H1 (cell line): ENCODE measurements around the gene AKT1S1. TPM values are rescaled to one million over a fixed set of nuclear protein-coding genes. Genes with fewer than 3 reads are reported as not detected.
A peak's percentile ranks its signal among the peaks of the same experiment; 100 is the strongest.

Experiments used
- ASH2L ChIP-seq: fragments of 200-600, 300-600 bp; sonication (generic); IDR thresholded peaks from one replicate; pipeline ENCODE4 v1.7.1; 2017; ENCODE audit warnings: low read length
- CBX8 ChIP-seq: fragments of 300-800, 300-1000 bp; sonication (generic); IDR thresholded peaks from 2 replicates; pipeline ENCODE4 v1.7.1; 2016; ENCODE audit warnings: low read depth, low read length, borderline replicate concordance
- CREB1 ChIP-seq: IDR thresholded peaks from 2 replicates; pipeline ENCODE4 v1.6.1; 2012; ENCODE audit warnings: inconsistent platforms
- CTBP2 ChIP-seq: IDR thresholded peaks from 2 replicates; pipeline ENCODE4 v1.7.0; 2011; ENCODE audit warnings: borderline replicate concordance, mild to moderate bottlenecking, moderate library complexity, mixed read lengths, low read length; ENCODE audit not compliant: insufficient read depth, insufficient read length
- EGR1 ChIP-seq: IDR thresholded peaks from 2 replicates; pipeline ENCODE4 v1.6.1; 2011; ENCODE audit warnings: low read depth, low read length, borderline replicate concordance
- GTF2F1 ChIP-seq: IDR thresholded peaks from 2 replicates; pipeline ENCODE4 v1.6.1; 2012; ENCODE audit warnings: low read depth, low read length, improper control_type of control experiment, borderline replicate concordance
- HDAC2 ChIP-seq, 2 experiments: fragments of 300-600 bp in 1 of 2; sonication (generic) in 1 of 2; IDR thresholded peaks; 2 replicates each; pipeline ENCODE4 v1.6.1; 2011 to 2012; ENCODE audit warnings: low read depth in 2 of 2, low read length in 2 of 2, mild to moderate bottlenecking in 2 of 2, moderate library complexity in 2 of 2, borderline replicate concordance in 1 of 2, inconsistent platforms in 1 of 2
- HDAC6 ChIP-seq: IDR thresholded peaks from one replicate; pipeline ENCODE4 v1.7.1; 2012; ENCODE audit warnings: low read depth, mild to moderate bottlenecking, inconsistent platforms, low read length, moderate library complexity
- JUN ChIP-seq: IDR thresholded peaks from 2 replicates; pipeline ENCODE4 v1.6.1; 2011; ENCODE audit warnings: low read depth, mild to moderate bottlenecking, improper control_type of control experiment, low read length
- JUND ChIP-seq: IDR thresholded peaks from 2 replicates; pipeline ENCODE4 v1.6.1; 2011; ENCODE audit warnings: mild to moderate bottlenecking, improper control_type of control experiment, low read length
- MAFK ChIP-seq: IDR thresholded peaks from 2 replicates; pipeline ENCODE4 v1.6.1; 2012; ENCODE audit warnings: low read depth, mild to moderate bottlenecking, improper control_type of control experiment, low read length
- NRF1 ChIP-seq: IDR thresholded peaks from 2 replicates; pipeline ENCODE4 v1.6.1; 2011; ENCODE audit warnings: mild to moderate bottlenecking, low read depth, low read length, improper control_type of control experiment
- POLR2A ChIP-seq, 2 experiments: IDR thresholded peaks; 1 replicate in 1 of 2; 2 replicates in 1 of 2; pipeline ENCODE4 v1.6.1; 2011; ENCODE audit warnings: low read depth in 2 of 2, low read length in 2 of 2, mild to moderate bottlenecking in 2 of 2; ENCODE audit errors: control extremely low read depth in 1 of 2
- POLR2AphosphoS5 ChIP-seq: IDR thresholded peaks from 2 replicates; pipeline ENCODE4 v1.6.1; 2011; ENCODE audit warnings: low read depth, low read length
- POU5F1 ChIP-seq: IDR thresholded peaks from 2 replicates; pipeline ENCODE4 v1.6.1; 2011; ENCODE audit warnings: low read depth, mild to moderate bottlenecking, low read length, moderate library complexity
- RNF2 ChIP-seq: fragments of 200-900, 300-1000 bp; sonication (generic); IDR thresholded peaks from 2 replicates; pipeline ENCODE4 v1.7.1; 2016; ENCODE audit warnings: borderline replicate concordance, low read depth, mild to moderate bottlenecking, antibody characterized with exemption, low read length; ENCODE audit not compliant: poor library complexity, severe bottlenecking; ENCODE audit errors: missing control alignments
- SAP30 ChIP-seq: fragments of 300-600 bp; sonication (generic); IDR thresholded peaks from 2 replicates; pipeline ENCODE4 v1.7.1; 2012; ENCODE audit warnings: low read length, moderate library complexity, mild to moderate bottlenecking, inconsistent platforms; ENCODE audit not compliant: insufficient read depth, insufficient replicate concordance
- SIX5 ChIP-seq: IDR thresholded peaks from 2 replicates; pipeline ENCODE4 v1.6.1; 2011; ENCODE audit warnings: mild to moderate bottlenecking, low read depth, low read length
- SP1 ChIP-seq: IDR thresholded peaks from 2 replicates; pipeline ENCODE4 v1.6.1; 2011; ENCODE audit warnings: low read depth, low read length
- SP4 ChIP-seq: IDR thresholded peaks from 2 replicates; pipeline ENCODE4 v1.6.1; 2012; ENCODE audit warnings: low read length, inconsistent platforms
- SRF ChIP-seq: IDR thresholded peaks from 2 replicates; pipeline ENCODE4 v1.6.1; 2011; ENCODE audit warnings: mild to moderate bottlenecking, low read depth, low read length, moderate library complexity
- SUZ12 ChIP-seq: fragments of 200-600 bp; sonication (generic); IDR thresholded peaks from 2 replicates; pipeline ENCODE4 v1.6.1; 2012; ENCODE audit warnings: mild to moderate bottlenecking, inconsistent platforms, low read length, moderate library complexity, mixed read lengths
- TEAD4 ChIP-seq: IDR thresholded peaks from 2 replicates; pipeline ENCODE4 v1.6.1; 2012; ENCODE audit warnings: low read depth, low read length, inconsistent platforms, mixed read lengths
- ZNF274 ChIP-seq: IDR thresholded peaks from 2 replicates; pipeline ENCODE4 v1.7.0; 2012; ENCODE audit warnings: low read length, borderline replicate concordance; ENCODE audit errors: extremely low read depth
- polyA plus RNA-seq, 7 experiments: library from polyadenylated mRNA; depleted of rRNA in 3 of 7; stranded (reverse) in 5 of 7; unstranded in 2 of 7; fragments of >200 nt in 5 of 7; fragments of 200-250 nt in 2 of 7; gene quantifications; 1 replicate in 5 of 7; 2 replicates in 1 of 7; 4 replicates in 1 of 7; pipeline versions ENCODE4 v1.2.1 to v1.2.3, GENCODE V29; 2011 to 2013; ENCODE audit warnings: missing spikeins in 2 of 7, mixed read lengths in 2 of 7
- total RNA-seq: library from RNA; stranded (reverse); fragmentation: NEBNext Ultra II Directional; extraction: Animal tissue kit (Norgen Biotek cat#: 25700); gene quantifications from 2 replicates; pipeline ENCODE4 v1.2.1, GENCODE V29; 2021

Gene AKT1S1
- total and polyA plus RNA-seq, 2 of the 8 experiments (the other 6 are each of a cell fraction or from before 2014, with no cell fraction given), result 40.7 to 45.9 TPM

DNA sequence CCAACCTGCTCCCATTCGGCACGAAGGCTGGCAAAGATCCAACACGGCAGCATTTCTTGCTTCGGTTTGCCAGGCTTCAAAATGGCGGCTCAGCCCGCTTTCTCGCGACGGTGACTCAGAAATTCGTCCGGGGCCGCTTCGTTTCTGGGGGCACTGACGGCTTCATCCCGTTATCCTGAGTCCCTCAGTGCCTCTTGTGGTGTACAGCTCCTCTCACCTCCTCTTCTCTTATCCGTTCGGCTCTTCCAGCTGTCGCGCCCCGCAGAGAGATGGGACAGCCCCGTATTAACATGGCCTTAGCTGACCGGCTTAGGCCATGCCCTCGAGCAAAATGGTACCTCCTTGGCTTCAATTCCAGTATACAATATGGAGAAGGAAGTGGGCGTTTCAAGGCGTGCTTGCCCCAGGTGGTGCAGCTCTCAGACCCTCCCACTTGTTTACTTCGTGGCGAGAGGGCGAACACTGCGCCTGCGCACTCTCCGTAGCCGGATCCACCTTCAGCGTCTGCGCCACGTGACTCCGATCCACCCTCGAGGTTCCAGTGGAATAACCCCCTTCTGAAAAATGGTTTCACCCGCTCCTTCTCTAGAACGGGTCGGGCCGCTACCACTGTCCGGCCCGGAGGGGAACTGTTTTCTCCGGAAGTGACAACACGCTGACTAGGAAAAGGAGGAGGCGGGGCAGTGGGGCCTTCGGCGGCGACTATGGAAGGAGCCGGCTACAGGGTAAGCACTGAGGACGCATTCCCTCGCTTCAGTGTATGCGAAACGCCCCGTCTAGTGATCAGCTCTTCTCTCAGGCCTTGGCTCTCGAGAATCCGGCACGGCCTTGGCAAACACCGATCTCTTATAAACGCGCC, at the start of gene AKT1S1, which contains the start of gene TBC1D17 (continued):
- TF ChIP-seq MAFK (no peak; the same call in 1 of the 2 replicates), SIX5 (peak; percentile 41), SP4 (peak; percentile 83), NRF1 (peak; percentile 76), SP1 (peak; percentile 71), POLR2AphosphoS5 (peak; percentile 59), SRF (no peak), SUZ12 (no peak), POLR2A (IDR thresholded peaks at IDR 0.05; ENCODE audit: control extremely low read depth in 1 of 2, low read depth in 2 of 2, low read length in 2 of 2) (peak; percentile 83 to 90), RNF2 (no peak), ASH2L (peak; percentile 19), HDAC2 (IDR thresholded peaks at IDR 0.05; ENCODE audit: borderline replicate concordance in 1 of 2, low read depth in 2 of 2, low read length in 2 of 2) (no peak), GTF2F1 (no peak), TEAD4 (no peak), JUND (peak; percentile 95), SAP30 (peak; percentile 24), CBX8 (no peak), JUN (no peak), HDAC6 (no peak), EGR1 (peak; percentile 30; the same call in 1 of the 2 replicates), ZNF274 (no peak), CTBP2 (no peak), CREB1 (peak; percentile 92), POU5F1 (no peak)
